Adrenal gland (tissue), 12 donors: ENCODE results near the gene BTBD9. TPM values are rescaled to one million over a fixed set of nuclear protein-coding genes. Genes with fewer than 3 reads are reported as not detected.

Source experiments
- DNase-seq, 7 donors: peaks; one replicate each; pipeline ENCODE4 v3.0.0-alpha.2; 2019 to 2020
- H3K27ac ChIP-seq, 5 donors: fragments of 200-600 bp; sonication (generic) in 4 of 5; 1 replicate in 3 of 5; 2 replicates in 2 of 5; pipeline versions ENCODE4 v1.5.1 to v1.8.0; 2016 to 2020; ENCODE audit warnings: mild to moderate bottlenecking in 1 of 5
- H3K27me3 ChIP-seq: fragments of 200-600 bp; 2 replicates; pipeline ENCODE4 v1.8.0; 2021
- H3K36me3 ChIP-seq, 2 donors: fragments of 200-600 bp; replicated peaks in 1 of 2; 1 replicate in 1 of 2; 2 replicates in 1 of 2; pipeline versions ENCODE4 v1.5.1 to v1.8.0; 2018 to 2022
- H3K4me1 ChIP-seq, 2 donors: fragments of 200-600 bp; replicated peaks in 1 of 2; 1 replicate in 1 of 2; 2 replicates in 1 of 2; pipeline versions ENCODE4 v1.5.1 to v1.8.0; 2018 to 2021
- H3K4me3 ChIP-seq, 4 donors: fragments of 200-600 bp; sonication (generic) in 3 of 4; one replicate each; pipeline ENCODE4 v1.5.1; 2016 to 2018
- H3K9me3 ChIP-seq, 3 donors: fragments of 200-600 bp; sonication (generic) in 1 of 3; replicated peaks in 1 of 3; 1 replicate in 2 of 3; 2 replicates in 1 of 3; pipeline versions ENCODE4 v1.5.1 to v1.8.0; 2016 to 2021
- POLR2A ChIP-seq, 2 donors: fragments of 450-650 bp; IDR thresholded peaks; one replicate each; pipeline ENCODE4 v1.6.1; 2017; ENCODE audit warnings: antibody characterized with exemption in 2 of 2, mild to moderate bottlenecking in 2 of 2, moderate library complexity in 1 of 2
- WGBS, 4 donors: extraction: QIAGEN DNeasy Blood & Tissue Kit in 2 of 4; methylation state at CpG; one replicate each; pipeline versions ENCODE4 v1.1.5 to v1.1.7; 2013 to 2017; 5-methylcytosine and 5-hydroxymethylcytosine counted together
- intact Hi-C, 2 donors: fragments of 100-400 bp; cut with DNase I; formaldehyde crosslinking; loops; one replicate each; pipeline versions ENCODE4 v1.14.1 to v1.15.0; 2022 to 2023
- polyA plus RNA-seq, 3 donors: library from polyadenylated mRNA; stranded (reverse); fragments of 200-250 nt in 2 of 3; fragments of 350-450 nt in 1 of 3; fragmentation: Illumina TruSeq in 1 of 3; extraction: RNeasy Lipid Tissue Mini Kit (QIAGEN cat#74804) in 1 of 3; gene quantifications; one replicate each; pipeline ENCODE4 v1.2.3, GENCODE V29; 2013 to 2014
- total RNA-seq, 9 donors: library from RNA; depleted of rRNA in 4 of 9; stranded (reverse); fragments of >200 nt in 4 of 9; fragments of 120-200 nt in 1 of 9; fragmentation: NEBNext Ultra II Directional in 1 of 9; extraction: Animal tissue kit (Norgen Biotek cat#: 25700) in 1 of 9; gene quantifications; one replicate each; pipeline versions ENCODE4 v1.1.0 to v1.2.4, GENCODE V29; 2013 to 2023
- TF ChIP-seq, protein P1 (sequence below), 6 experiments: fragments of 450-650 bp in 4 of 6; fragments of 200-600 bp in 2 of 6; sonication (generic) in 1 of 6; IDR thresholded peaks; 1 replicate in 5 of 6; 2 replicates in 1 of 6; pipeline versions ENCODE4 v1.5.1 to v1.8.0; 2016 to 2021; ENCODE audit warnings: antibody characterized with exemption in 6 of 6, mild to moderate bottlenecking in 2 of 6, moderate library complexity in 1 of 6
- donor health status: healthy with polysubstance abuse.
- donor health status: Bipolar disorder and iron deficiency.
- donor health status: DM: yes; HTN: yes; CAD: no.
- donor health status: DM: no; HTN: no; CAD: no.
- donor health status: DM: no; HTN: no; CAD: no.
- donor health status: DM: yes; HTN: yes; CAD: no.

Gene BTBD9
- total and polyA plus RNA-seq, 12 donors: 2.4 to 29.6 (median 18.1) TPM

DNA sequence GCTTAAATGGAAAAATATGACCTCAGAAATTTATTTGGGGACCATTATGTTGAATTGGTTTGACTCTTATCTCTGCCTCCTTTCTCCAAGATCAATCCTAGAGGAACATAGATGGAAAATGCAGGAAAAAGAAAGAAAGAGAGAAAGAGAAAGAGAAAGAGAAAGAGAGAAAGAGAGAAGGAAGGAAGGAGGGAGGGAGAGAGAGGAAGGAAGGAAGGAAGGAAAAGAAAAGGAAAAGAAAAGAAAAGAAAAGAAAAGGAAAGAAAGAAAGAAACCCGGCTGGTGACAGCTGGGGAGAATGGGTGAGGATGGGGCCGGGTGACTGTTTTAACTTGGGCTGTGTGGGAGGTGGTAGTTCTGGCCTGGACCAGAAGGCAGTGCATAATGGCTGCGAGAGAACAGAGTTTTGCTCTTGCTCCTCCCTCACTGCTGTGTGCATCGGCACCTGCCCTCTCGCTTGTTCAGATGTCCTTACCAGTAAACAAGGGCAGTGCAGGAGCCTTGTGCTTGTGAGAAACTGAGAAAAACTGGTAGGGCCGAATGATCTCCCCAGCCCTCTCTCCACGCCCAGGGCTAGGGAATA, 38.5 kb upstream of the BTBD9 start:
- Histone ChIP-seq H3K36me3 (peaks cover 0 to 15% of the 10 kb centered on the region in 2 donors), H3K27ac (no peak overlapping the region), H3K27me3 (no peaks in the 10 kb centered on the region), H3K4me3 (no peak overlapping the region), H3K9me3 (no peaks in the 10 kb centered on the region), H3K4me1 (peaks cover 8 to 18% of the 10 kb centered on the region in 2 donors)
- intact Hi-C loops: no loop called here
- 88 to 93% (median 91%) methylated on average over 6 to 7 of the region's 7 CpGs for WGBS, 4 donors
- TF ChIP-seq, protein P1, sequence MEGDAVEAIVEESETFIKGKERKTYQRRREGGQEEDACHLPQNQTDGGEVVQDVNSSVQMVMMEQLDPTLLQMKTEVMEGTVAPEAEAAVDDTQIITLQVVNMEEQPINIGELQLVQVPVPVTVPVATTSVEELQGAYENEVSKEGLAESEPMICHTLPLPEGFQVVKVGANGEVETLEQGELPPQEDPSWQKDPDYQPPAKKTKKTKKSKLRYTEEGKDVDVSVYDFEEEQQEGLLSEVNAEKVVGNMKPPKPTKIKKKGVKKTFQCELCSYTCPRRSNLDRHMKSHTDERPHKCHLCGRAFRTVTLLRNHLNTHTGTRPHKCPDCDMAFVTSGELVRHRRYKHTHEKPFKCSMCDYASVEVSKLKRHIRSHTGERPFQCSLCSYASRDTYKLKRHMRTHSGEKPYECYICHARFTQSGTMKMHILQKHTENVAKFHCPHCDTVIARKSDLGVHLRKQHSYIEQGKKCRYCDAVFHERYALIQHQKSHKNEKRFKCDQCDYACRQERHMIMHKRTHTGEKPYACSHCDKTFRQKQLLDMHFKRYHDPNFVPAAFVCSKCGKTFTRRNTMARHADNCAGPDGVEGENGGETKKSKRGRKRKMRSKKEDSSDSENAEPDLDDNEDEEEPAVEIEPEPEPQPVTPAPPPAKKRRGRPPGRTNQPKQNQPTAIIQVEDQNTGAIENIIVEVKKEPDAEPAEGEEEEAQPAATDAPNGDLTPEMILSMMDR (IDR thresholded peaks at IDR 0.05): no peak
- TF ChIP-seq POLR2A (IDR thresholded peaks at IDR 0.05): no peak
- DNase-seq: no peak

DNA sequence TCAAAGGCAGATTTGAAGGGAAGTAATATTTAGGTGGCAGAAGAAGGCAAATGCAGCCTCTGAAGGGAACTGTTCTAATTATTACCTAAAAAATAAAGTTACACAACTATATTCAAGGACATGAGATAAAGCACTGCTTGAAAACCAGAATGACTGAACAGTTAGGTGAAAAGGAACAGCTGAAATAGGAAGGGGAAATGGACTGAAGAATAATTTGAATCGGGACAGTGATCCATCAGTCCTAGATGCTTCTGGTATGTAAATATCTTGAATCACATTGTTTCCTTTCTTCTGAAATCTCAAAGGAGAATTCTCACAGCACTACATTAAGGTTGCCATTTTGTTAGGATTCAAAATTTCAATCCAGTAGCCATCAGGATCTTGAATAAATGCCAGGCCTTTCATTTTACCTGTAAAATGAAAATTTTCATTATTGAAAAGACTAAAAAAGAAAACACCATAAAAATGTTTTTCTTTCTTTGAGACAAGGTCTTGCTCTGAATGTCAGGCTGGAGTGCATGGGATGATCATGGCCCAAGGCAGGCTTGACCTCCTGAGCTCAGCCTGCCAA, 37.3 kb upstream of the BTBD9 start:
- H3K4me3 ChIP-seq: no peak overlapping the region
- intact Hi-C loops: no loop called here
- no peaks in the 10 kb centered on the region for H3K27me3 ChIP-seq
- peak overlapping the region in 1 of 5 donors; percentile 29 for H3K27ac ChIP-seq
- no peaks in the 10 kb centered on the region for H3K9me3 ChIP-seq
- peaks cover 0 to 14% of the 10 kb centered on the region in 2 donors for H3K36me3 ChIP-seq
- 28 to 44% (median 34%) methylated on average over 1 of the region's 1 CpG for WGBS, 4 donors
- DNase-seq: no peak
- peaks cover 8 to 18% of the 10 kb centered on the region in 2 donors for H3K4me1 ChIP-seq
- no peak for TF ChIP-seq POLR2A (IDR thresholded peaks at IDR 0.05)
- TF ChIP-seq, protein P1 (IDR thresholded peaks at IDR 0.05): no peak

DNA sequence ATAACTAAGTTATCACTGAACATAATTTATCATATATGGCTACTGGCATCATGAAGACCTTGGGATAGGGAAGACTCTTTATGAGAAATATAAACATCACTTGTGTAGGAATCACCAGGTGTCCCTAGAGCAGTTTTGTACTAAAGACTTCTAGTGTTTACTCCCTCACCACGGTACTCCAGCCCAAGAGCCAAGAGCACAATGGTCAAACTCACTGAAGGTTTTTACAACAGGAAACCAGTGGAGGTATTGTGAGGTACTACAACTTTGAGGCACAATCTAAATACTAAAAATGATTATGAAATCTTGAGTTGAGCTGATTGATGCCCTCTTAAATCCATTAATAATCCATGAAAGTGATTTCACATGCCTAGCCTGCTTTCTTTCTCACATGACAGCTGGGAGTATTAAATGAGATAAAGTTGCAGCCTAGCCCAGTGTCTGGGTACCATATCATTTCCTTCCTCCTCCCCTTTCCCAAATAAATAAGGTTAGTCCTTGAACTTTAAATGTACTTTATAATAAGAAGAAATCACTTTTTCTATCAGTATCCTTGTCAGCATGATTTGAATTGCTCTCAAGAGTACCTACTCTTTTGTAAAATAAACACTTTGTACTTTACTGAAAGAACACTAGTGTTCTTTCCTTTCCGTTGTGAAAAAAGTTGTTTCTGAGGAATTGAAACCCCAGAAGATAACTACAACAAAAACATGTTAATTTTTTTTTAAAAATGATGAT, 36.7 kb upstream of the BTBD9 start:
- peaks cover 8 to 18% of the 10 kb centered on the region in 2 donors for H3K4me1 ChIP-seq
- intact Hi-C loops: no loop called here
- DNase-seq: no peak

More for the DNA sequence above, 36.7 kb upstream of the BTBD9 start:
- WGBS, 4 donors: 41 to 54% (median 51%) methylated on average over 2 of the region's 2 CpGs
- Histone ChIP-seq H3K27ac (peak overlapping the region in 3 of 5 donors; percentile 6 to 52 (median 29)), H3K27me3 (no peaks in the 10 kb centered on the region), H3K36me3 (peaks cover 0 to 8% of the 10 kb centered on the region in 2 donors), H3K9me3 (no peaks in the 10 kb centered on the region), H3K4me3 (no peak overlapping the region)
- TF ChIP-seq, protein P1 (IDR thresholded peaks at IDR 0.05): peak in 1 of 6 experiments; percentile 7
- no peak for TF ChIP-seq POLR2A (IDR thresholded peaks at IDR 0.05)
